ENCODE results near the gene DNAH7. TPM values are rescaled to one million over a fixed set of nuclear protein-coding genes. Genes with fewer than 3 reads are reported as not detected.

DNAH7 gene
- total RNA-seq, 1 experiment from 2014 or later: 0.32 TPM

DNA sequence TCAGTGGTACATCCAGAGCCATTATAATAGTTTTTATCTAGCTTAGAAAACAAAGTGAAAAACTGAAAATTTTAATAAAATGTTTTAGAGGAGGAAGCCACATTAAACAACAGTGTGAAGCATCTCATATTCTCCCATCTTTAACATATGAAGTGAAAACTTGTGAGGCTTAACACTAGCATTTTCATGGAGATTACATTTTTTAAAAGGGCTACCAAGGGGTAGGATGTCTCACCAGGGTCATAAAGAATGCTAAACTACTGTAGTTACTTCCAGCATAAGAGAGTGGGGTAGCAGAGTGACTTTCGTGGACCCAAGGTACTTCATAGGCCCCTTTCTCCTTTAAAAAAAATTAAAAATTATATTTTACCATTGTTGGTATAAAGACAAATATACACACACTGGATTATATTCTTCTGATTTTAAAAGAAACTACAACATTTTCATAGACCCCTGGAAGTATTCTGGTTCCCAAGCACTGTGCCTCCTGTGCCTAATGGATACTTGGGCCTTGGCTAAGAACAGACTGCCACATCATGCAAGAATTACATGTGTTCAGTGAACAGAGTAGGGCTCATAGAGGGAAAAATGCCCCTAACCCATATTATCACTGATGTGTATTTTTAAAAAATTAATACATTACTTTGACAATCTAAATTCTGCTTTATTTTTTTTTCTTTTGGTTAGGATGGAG is 263.2 kb downstream of the DNAH7 start:
- Histone ChIP-seq H3K9me3 (replicated peaks) (no peaks in the 10 kb centered on the region), H3K4me3 (no peak overlapping the region), H3K27me3 (peaks cover 7% of the 10 kb centered on the region), H3K36me3 (no peaks in the 10 kb centered on the region), H3K4me1 (no peaks in the 10 kb centered on the region), H3K27ac (no peak overlapping the region)
- no peak for DNase-seq

GRCh38 chr2:195795879-195796278 is 272.8 kb downstream of the DNAH7 start:
- no peak overlapping the region for H3K27ac ChIP-seq

DNA sequence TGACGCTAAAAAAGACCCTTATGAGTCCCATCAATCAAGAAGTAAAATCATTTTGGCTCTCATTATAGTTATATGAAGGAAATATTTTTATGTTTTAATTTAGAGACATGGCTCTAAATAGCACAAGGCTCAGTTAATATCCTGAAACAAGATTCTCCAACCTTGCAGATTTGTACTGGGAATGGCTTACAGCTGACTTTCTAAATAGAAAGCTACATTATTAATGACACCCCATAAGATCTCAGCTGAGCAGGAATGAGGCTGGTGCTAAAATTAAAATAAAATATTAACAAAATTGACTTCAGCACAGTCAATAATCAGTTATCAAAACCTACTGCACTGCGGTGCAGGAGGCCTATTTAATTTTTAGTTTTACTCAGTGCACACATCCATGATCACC is 274.8 kb downstream of the DNAH7 start:
- 0 out of 2 replicates have a peak, but pooled peaks cover 3% of the 10 kb centered on the region for H3K9me3 ChIP-seq (replicated peaks)
- H3K36me3 ChIP-seq: no peaks in the 10 kb centered on the region
- no peak overlapping the region for H3K27ac ChIP-seq
- H3K27me3 ChIP-seq: no peaks in the 10 kb centered on the region
- no peaks in the 10 kb centered on the region for H3K4me1 ChIP-seq
- no peak for DNase-seq
- H3K4me3 ChIP-seq: no peak overlapping the region

More at GRCh38 chr2:195795879-195796278, 272.8 kb downstream of the DNAH7 start:
- Histone ChIP-seq H3K9me3 (replicated peaks) (no peaks in the 10 kb centered on the region), H3K27me3 (no peaks in the 10 kb centered on the region), H3K4me3 (no peak overlapping the region), H3K36me3 (no peaks in the 10 kb centered on the region), H3K4me1 (no peaks in the 10 kb centered on the region)
- DNase-seq: peak in 1 of 2 experiments; percentile 26

DNA sequence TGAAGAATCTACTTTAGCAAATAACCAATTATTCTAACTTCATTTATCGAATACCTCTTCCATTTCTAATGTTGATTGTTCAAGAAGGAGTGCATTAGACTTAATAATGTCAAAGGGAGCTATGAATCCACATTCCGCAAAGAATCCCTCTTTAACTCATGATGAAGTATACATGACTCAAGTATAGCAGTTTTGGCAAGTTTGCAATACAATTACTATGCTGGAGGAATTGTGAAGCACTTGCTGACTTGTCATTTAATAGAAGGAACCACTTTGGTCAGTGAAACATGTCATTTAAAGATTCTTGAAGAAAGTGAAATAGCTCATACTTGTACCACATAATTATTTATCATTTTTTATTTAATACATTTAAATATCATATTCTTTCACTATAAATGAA is 286.5 kb downstream of the DNAH7 start:
- Histone ChIP-seq H3K36me3 (no peaks in the 10 kb centered on the region), H3K4me1 (no peaks in the 10 kb centered on the region), H3K27ac (no peak overlapping the region), H3K9me3 (replicated peaks) (no peaks in the 10 kb centered on the region), H3K4me3 (no peak overlapping the region), H3K27me3 (no peaks in the 10 kb centered on the region)
- no peak for DNase-seq

- Histone ChIP-seq H3K4me3 (no peak overlapping the region), H3K9me3 (replicated peaks) (no peaks in the 10 kb centered on the region), H3K4me1 (no peaks in the 10 kb centered on the region), H3K36me3 (no peaks in the 10 kb centered on the region), H3K27me3 (no peaks in the 10 kb centered on the region), H3K27ac (no peak overlapping the region)
- DNase-seq: no peak
These were observed 289.1 kb downstream of the DNAH7 start for GRCh38 chr2:195779491-195779890.

GRCh38 chr2:195769975-195770374 is 298.7 kb downstream of the DNAH7 start:
- no peaks in the 10 kb centered on the region for H3K36me3 ChIP-seq
- DNase-seq: no peak
- 0 out of 2 replicates have a peak, but pooled peaks cover 5% of the 10 kb centered on the region for H3K27me3 ChIP-seq
- no peak overlapping the region for H3K27ac ChIP-seq
- H3K4me1 ChIP-seq: no peaks in the 10 kb centered on the region
- no peaks in the 10 kb centered on the region for H3K9me3 ChIP-seq (replicated peaks)
- no peak overlapping the region for H3K4me3 ChIP-seq

GRCh38 chr2:195768431-195768830 is 300.2 kb downstream of the DNAH7 start:
- DNase-seq: no peak
- no peak overlapping the region for H3K4me3 ChIP-seq
- H3K27me3 ChIP-seq: 0 out of 2 replicates have a peak, but pooled peaks cover 5% of the 10 kb centered on the region
- H3K36me3 ChIP-seq: no peaks in the 10 kb centered on the region
- no peaks in the 10 kb centered on the region for H3K9me3 ChIP-seq (replicated peaks)
- H3K27ac ChIP-seq: no peak overlapping the region
- no peaks in the 10 kb centered on the region for H3K4me1 ChIP-seq

GRCh38 chr2:195766691-195767090 is 301.9 kb downstream of the DNAH7 start:
- H3K9me3 ChIP-seq (replicated peaks): no peaks in the 10 kb centered on the region
- DNase-seq: no peak
- H3K4me3 ChIP-seq: no peak overlapping the region
- H3K4me1 ChIP-seq: no peaks in the 10 kb centered on the region
- no peak overlapping the region for H3K27ac ChIP-seq
- H3K36me3 ChIP-seq: no peaks in the 10 kb centered on the region
- no peaks in the 10 kb centered on the region for H3K27me3 ChIP-seq

DNA sequence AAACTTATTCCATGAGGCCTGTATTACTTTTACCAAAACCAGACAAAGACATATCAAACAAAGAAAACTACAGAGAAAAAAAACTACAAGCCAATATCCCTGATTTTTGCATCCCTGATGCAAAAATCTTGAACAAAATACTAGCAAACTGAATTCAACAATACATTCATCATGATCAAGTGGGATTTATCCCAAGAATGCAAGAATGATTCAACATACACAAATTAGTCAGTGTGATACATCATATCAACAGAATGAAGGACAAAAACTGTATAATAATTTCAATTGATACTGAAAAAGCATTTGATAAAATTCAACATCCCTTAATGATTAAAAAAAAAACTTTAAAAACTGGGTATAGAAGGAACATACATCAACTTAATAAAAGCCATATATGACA is 304.8 kb downstream of the DNAH7 start:
- DNase-seq: no peak
- no peaks in the 10 kb centered on the region for H3K9me3 ChIP-seq (replicated peaks)
- no peaks in the 10 kb centered on the region for H3K36me3 ChIP-seq
- no peaks in the 10 kb centered on the region for H3K27me3 ChIP-seq
- H3K4me3 ChIP-seq: no peak overlapping the region
- no peaks in the 10 kb centered on the region for H3K4me1 ChIP-seq
- H3K27ac ChIP-seq: no peak overlapping the region

GRCh38 chr2:195759877-195760276 is 308.8 kb downstream of the DNAH7 start:
- 0 out of 2 replicates have a peak, but pooled peaks cover 5% of the 10 kb centered on the region for H3K4me1 ChIP-seq
- no peaks in the 10 kb centered on the region for H3K27me3 ChIP-seq
- no peaks in the 10 kb centered on the region for H3K9me3 ChIP-seq (replicated peaks)
- H3K4me3 ChIP-seq: no peak overlapping the region
- no peak overlapping the region for H3K27ac ChIP-seq
- no peaks in the 10 kb centered on the region for H3K36me3 ChIP-seq
- DNase-seq: no peak

- 0 out of 2 replicates have a peak, but pooled peaks cover 5% of the 10 kb centered on the region for H3K4me1 ChIP-seq
- H3K4me3 ChIP-seq: no peak overlapping the region
- no peaks in the 10 kb centered on the region for H3K27me3 ChIP-seq
- no peaks in the 10 kb centered on the region for H3K36me3 ChIP-seq
- no peaks in the 10 kb centered on the region for H3K9me3 ChIP-seq (replicated peaks)
- H3K27ac ChIP-seq: no peak overlapping the region
- no peak for DNase-seq
These were observed 309.8 kb downstream of the DNAH7 start for GRCh38 chr2:195758846-195759245.

DNA sequence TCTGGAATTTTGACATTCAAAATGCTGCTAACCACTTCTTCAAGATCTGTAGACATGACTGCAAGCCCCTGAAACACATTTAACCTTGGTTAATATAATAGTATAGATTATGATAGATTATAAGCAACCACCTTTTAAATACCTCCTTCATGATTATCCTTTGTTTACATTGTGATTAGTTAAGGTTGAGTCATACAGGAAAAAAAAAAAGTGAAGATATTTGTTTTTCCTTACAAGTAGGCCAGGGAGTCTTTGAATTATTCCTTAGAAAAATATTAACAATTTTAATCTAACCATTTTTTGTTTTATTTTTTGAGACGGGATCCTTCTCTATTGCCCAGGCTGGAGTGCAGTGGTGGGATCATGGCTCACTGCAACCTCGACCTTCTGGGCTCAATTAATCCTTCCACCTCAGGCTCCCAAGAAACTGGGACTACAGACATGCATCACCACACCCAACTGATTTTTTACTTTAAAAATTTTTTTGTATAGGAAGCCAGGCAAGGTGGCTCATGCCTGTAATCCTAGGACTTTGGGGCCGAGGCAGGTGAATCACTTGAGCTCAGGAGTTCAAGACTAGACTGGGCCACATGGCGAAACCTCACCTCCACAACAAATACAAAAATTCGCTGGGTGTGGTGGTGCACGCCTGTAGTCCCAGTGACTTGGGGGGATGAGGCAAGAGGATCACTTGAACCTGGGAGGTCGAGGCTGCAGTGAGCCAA is 312.3 kb downstream of the DNAH7 start:
- Histone ChIP-seq H3K36me3 (no peaks in the 10 kb centered on the region), H3K4me1 (0 out of 2 replicates have a peak, but pooled peaks cover 5% of the 10 kb centered on the region), H3K9me3 (replicated peaks) (no peaks in the 10 kb centered on the region), H3K27me3 (no peaks in the 10 kb centered on the region), H3K4me3 (no peak overlapping the region), H3K27ac (no peak overlapping the region)
- DNase-seq: no peak

DNA sequence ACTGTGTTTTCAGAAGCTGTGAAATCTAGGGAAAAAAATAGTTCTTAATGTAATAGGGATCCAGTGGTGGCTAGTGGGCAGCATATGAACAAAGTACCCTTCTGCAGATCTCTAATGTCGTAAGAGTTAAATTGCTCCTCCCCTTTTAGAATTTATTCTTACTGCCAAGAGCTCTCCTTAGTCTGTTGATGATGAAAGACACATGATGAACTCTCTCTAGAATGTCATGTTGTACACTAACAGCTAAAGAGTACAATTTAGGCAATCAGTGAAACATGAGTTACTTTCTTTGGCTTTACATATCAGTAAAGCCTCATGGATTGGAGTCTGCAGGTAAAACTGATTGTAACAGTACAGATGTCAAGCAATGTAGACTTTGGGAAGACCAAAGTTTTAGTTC is 327.4 kb downstream of the DNAH7 start:
- no peak for DNase-seq
- no peaks in the 10 kb centered on the region for H3K36me3 ChIP-seq
- H3K27me3 ChIP-seq: no peaks in the 10 kb centered on the region
- 0 out of 2 replicates have a peak, but pooled peaks cover 4% of the 10 kb centered on the region for H3K9me3 ChIP-seq (replicated peaks)
- H3K4me1 ChIP-seq: no peaks in the 10 kb centered on the region
- no peak overlapping the region for H3K4me3 ChIP-seq
- no peak overlapping the region for H3K27ac ChIP-seq

- H3K4me1 ChIP-seq: no peaks in the 10 kb centered on the region
- no peak overlapping the region for H3K4me3 ChIP-seq
- no peaks in the 10 kb centered on the region for H3K9me3 ChIP-seq (replicated peaks)
- no peak for DNase-seq
- no peaks in the 10 kb centered on the region for H3K36me3 ChIP-seq
- H3K27ac ChIP-seq: no peak overlapping the region
- no peaks in the 10 kb centered on the region for H3K27me3 ChIP-seq
These were observed 330.9 kb downstream of the DNAH7 start for GRCh38 chr2:195737511-195738325.

GRCh38 chr2:195735347-195735746 is 333.3 kb downstream of the DNAH7 start:
- H3K36me3 ChIP-seq: no peaks in the 10 kb centered on the region
- no peak overlapping the region for H3K4me3 ChIP-seq
- H3K27ac ChIP-seq: no peak overlapping the region

More at GRCh38 chr2:195735347-195735746, 333.3 kb downstream of the DNAH7 start:
- no peak for DNase-seq
- no peaks in the 10 kb centered on the region for H3K9me3 ChIP-seq (replicated peaks)
- no peaks in the 10 kb centered on the region for H3K4me1 ChIP-seq
- H3K27me3 ChIP-seq: no peaks in the 10 kb centered on the region
